HTR-8/SVneo (cell line): ENCODE measurements around the gene SLC26A8.
"Not testable (repeated sequence)": the region's sequence is repeated elsewhere in the genome, so short reads cannot be mapped to it uniquely, and the experiment has no call there.

ENCODE experiments used
- DNase-seq: peaks from one replicate; pipeline ENCODE4 v3.0.0; 2011; ENCODE audit warnings: low spot score, mixed read lengths; ENCODE audit not compliant: insufficient read length
- FAIRE-seq: peaks from 2 replicates; lab custom pipeline; 2011; peaks lifted over from hg19 to GRCh38; lab: Jason Lieb, UNC

SLC26A8 gene

GRCh38 chr6:35920793-35921732 is 103.4 kb downstream of the SLC26A8 start, which contains the start of gene SRPK1:
TSS of gene SRPK1 (minus strand) at chr6:35921098. CDS start at chr6:35921056, 42 bp downstream.
- DNase-seq = peak; percentile 94
- FAIRE-seq = peak; percentile 94

GRCh38 chr6:35919827-35920751 is 104.4 kb downstream of the SLC26A8 start:
- FAIRE-seq (peak; percentile 65), DNase-seq (no peak)

GRCh38 chr6:35919085-35919826 is 105.2 kb downstream of the SLC26A8 start:
- DNase-seq (no peak), FAIRE-seq (peak; percentile 4)

GRCh38 chr6:35916893-35917292 is 107.5 kb downstream of the SLC26A8 start:
- FAIRE-seq, DNase-seq: not testable (repeated sequence)

GRCh38 chr6:35916056-35916455 is 108.4 kb downstream of the SLC26A8 start:
- FAIRE-seq = no peak

GRCh38 chr6:35914536-35914935 is 109.9 kb downstream of the SLC26A8 start:
- FAIRE-seq = no peak

More at GRCh38 chr6:35916056-35916455, 108.4 kb downstream of the SLC26A8 start:
- DNase-seq = no peak

GRCh38 chr6:35911871-35912653 is 112.4 kb downstream of the SLC26A8 start:
- no peak for DNase-seq
- no peak for FAIRE-seq

More at GRCh38 chr6:35914536-35914935, 109.9 kb downstream of the SLC26A8 start:
- no peak for DNase-seq

- FAIRE-seq, DNase-seq: not testable (repeated sequence)
Measured at GRCh38 chr6:35909571-35909970, 114.9 kb downstream of the SLC26A8 start.

- not testable (repeated sequence) for FAIRE-seq, DNase-seq
Measured at GRCh38 chr6:35908753-35909401, 115.6 kb downstream of the SLC26A8 start.

GRCh38 chr6:35907750-35908149 is 116.7 kb downstream of the SLC26A8 start:
- no peak for DNase-seq
- FAIRE-seq = no peak

GRCh38 chr6:35906499-35906846 is 118.0 kb downstream of the SLC26A8 start:
- DNase-seq = no peak
- no peak for FAIRE-seq

- DNase-seq (no peak), FAIRE-seq (no peak)
Measured at GRCh38 chr6:35905841-35906498, 118.5 kb downstream of the SLC26A8 start.

GRCh38 chr6:35905141-35905785 is 119.2 kb downstream of the SLC26A8 start:
- DNase-seq = no peak
- no peak for FAIRE-seq

GRCh38 chr6:35903679-35904078 is 120.8 kb downstream of the SLC26A8 start:
- FAIRE-seq = no peak
- no peak for DNase-seq

GRCh38 chr6:35900448-35900847 is 124.0 kb downstream of the SLC26A8 start:
- FAIRE-seq (no peak), DNase-seq (no peak)

- FAIRE-seq (no peak), DNase-seq (no peak)
Measured at GRCh38 chr6:35898003-35898402, 126.4 kb downstream of the SLC26A8 start.

GRCh38 chr6:35897486-35897885 is 127.0 kb downstream of the SLC26A8 start:
- DNase-seq (no peak), FAIRE-seq (no peak)

GRCh38 chr6:35897036-35897435 is 127.4 kb downstream of the SLC26A8 start:
- DNase-seq = no peak
- FAIRE-seq = no peak
